Activated CD4-positive, CD25-positive, alpha-beta regulatory T cell treated with anti-CD3 and anti-CD28 coated beads, Interleukin-2, amount 50 U/mL, for 24 hours (primary cell): ENCODE measurements around the gene CD19.
A peak's percentile ranks its signal among the peaks of the same experiment; 100 is the strongest.
"Not testable (repeated sequence)": the region's sequence is repeated elsewhere in the genome, so short reads cannot be mapped to it uniquely, and the experiment has no call there.

Source experiments
- ATAC-seq, 2 donors: fragments of 150-1000 bp; cut with Tn5 transposase; one replicate each; pipeline ENCODE4 v1.10.0; 2021; ENCODE audit warnings: mild to moderate bottlenecking in 1 of 2, moderate library complexity in 1 of 2

CD19 gene

GRCh38 chr16:28931801-28932225, at the start of gene CD19:
Gene CD19 (plus strand): TSS chr16:28931971. CDS start chr16:28932001, 30 bp downstream.
- no peak for ATAC-seq

GRCh38 chr16:28882551-28883160, 49.1 kb upstream of the CD19 start:
- ATAC-seq, result no peak

GRCh38 chr16:28883221-28883996, 48.4 kb upstream of the CD19 start:
- no peak for ATAC-seq

DNA sequence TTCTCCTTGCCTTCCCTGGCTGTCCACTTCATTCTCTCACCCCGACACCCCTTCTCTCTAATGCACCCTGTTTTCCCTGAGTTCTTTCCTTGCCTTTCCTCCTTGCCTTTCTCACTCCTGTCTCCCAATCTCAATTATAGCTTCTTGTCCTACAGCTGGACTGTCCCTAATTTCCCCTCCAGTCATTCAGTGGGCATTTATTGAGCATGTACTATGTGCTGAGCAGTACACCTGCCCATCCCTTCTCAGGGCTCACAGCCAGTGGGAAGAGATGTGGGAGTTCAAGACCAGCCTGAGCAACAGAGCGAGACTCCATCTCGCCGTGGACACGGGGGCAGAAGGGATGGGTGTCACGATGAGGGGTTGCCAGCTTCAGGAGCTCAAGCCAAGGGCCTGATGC, 47.7 kb upstream of the CD19 start:
- no peak for ATAC-seq

DNA sequence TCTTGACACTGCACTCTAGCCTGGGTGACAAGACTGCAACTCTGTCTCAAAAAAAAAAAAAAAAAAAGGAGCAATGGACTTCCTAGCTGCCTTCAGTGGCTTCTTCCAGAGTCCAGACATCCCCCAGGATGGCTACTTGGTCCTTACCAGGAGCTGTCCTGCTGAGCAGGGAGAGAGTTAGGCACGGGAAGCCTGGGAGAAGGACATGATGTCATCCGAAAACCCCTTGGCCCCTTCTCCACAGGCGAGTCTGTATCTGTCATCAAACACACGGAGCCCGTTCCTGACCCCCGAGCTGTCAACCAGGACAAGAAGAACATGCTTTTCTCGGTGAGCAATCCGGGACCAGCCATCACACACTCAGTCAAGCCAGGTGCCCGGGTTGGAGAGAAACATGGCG, 44.8 kb upstream of the CD19 start:
- ATAC-seq, result no peak

DNA sequence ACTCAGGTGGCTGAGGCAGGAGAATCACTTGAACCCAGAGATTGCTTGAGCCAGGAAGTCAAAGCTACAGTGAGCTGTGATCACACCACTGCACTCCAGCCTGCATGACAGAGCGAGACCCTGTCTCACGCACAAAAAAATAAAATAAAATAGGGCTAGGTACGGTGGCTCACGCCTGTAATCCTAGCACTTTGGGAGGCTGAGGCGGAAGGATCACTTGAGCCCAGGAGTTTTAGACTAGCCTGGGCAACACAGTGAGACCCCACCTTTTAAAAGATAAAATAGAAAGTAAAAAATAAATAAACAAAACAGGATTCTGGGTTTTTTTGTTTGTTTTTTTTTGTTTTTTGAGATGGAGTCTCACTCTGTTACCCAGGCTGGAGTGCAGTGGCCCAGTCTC, 41.4 kb upstream of the CD19 start:
- not testable (repeated sequence) for ATAC-seq

- no peak for ATAC-seq
Measured at GRCh38 chr16:28891964-28892890, 39.5 kb upstream of the CD19 start.

GRCh38 chr16:28893291-28893690, 38.5 kb upstream of the CD19 start:
- ATAC-seq, result no peak

- ATAC-seq, result no peak
Measured at GRCh38 chr16:28895609-28896008, 36.2 kb upstream of the CD19 start.

- ATAC-seq, result no peak
Measured at GRCh38 chr16:28897826-28898225, 33.9 kb upstream of the CD19 start.

DNA sequence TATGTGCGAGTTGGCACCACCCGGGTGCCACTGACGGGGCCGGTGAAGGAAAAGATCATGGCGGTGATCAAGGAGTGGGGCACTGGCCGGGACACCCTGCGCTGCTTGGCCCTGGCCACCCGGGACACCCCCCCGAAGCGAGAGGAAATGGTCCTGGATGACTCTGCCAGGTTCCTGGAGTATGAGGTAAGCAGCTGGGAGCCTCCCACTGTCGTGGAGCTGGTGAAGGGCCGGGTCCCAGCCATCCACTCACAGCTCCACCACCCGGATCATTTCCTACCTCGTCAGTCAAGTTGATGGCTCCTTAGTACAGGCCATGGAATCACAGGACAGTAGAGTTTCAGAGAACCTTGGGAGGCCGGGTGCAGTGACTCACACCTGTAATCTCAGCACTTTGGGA, 33.5 kb upstream of the CD19 start:
- no peak for ATAC-seq

GRCh38 chr16:28898942-28899341, 32.8 kb upstream of the CD19 start:
- no peak for ATAC-seq

GRCh38 chr16:28899882-28900590, 31.7 kb upstream of the CD19 start:
- no peak for ATAC-seq

- ATAC-seq, result no peak
Measured at GRCh38 chr16:28900601-28901000, 31.2 kb upstream of the CD19 start.

- ATAC-seq, result no peak
Measured at GRCh38 chr16:28901862-28902261, 29.9 kb upstream of the CD19 start.

DNA sequence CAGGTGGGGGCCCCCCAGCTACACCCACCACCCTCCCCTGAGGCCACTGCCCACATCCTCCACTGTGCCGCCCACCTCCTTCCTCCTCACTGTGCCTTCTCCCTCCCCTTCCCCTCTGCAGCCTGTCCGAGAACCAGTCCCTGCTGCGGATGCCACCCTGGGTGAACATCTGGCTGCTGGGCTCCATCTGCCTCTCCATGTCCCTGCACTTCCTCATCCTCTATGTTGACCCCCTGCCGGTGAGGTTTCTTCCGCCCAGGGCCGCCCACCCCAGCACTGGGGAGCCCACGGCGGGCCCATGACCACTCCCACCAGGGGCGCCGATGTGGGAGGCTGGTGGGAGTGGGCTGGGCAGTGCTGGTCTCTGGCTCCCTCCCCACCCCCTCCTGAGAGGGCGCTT, 28.9 kb upstream of the CD19 start:
- ATAC-seq, result peak in 1 of 2 donors; percentile 13

DNA sequence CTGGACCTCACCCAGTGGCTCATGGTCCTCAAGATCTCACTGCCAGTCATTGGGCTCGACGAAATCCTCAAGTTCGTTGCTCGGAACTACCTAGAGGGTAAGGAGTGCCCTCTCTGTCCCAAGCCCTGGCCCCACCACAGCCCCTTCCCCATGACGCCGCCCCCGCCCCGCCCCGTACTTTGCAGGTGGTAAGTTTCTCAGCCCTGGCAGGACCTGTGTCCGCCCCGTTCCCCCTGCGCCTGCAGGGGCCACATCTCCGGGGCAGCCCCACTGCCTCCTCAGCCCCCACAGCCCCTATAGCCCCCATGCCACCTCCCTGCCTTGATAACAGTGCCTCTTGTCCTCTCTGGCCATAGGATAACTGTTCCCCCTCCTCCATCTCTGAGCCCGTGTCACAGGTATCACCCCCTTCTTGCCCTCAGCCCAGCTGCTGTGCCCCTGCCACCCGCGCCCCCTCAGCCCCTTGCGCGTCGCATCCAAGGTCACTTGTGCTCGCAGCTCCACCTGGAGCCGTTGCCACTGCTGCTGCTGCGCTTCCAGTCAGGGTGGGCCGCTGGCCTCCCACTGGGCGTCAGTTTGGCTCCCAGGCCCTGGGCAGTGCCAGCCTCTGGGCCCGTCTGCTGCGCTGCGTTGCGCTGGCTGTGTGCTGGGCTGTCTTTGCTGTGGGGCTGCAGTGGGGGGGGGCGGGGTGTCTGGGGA, 28.3 kb upstream of the CD19 start:
- no peak for ATAC-seq

DNA sequence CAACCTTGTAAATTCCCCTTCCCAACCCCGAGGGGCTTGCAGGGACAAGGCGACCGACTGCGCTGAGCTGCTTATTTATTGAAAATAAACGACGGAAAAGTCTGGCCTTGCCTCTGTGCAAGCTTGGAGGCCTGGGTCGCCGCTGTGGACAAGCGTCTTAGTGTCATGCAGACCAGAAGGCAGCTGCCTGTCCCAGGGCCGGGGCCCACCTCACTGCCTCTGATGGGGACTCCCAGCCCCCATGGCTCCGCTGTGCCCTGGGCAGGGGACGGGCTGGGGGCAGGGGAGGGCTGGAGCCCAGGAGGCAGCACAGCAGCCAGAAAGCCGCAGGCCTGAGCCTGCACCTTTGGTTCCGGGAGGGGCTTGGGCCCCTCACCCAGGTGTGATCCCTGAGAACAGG, 27.4 kb upstream of the CD19 start:
- ATAC-seq, result no peak

- ATAC-seq, result no peak
Measured at GRCh38 chr16:28904828-28905227, 26.9 kb upstream of the CD19 start.

- ATAC-seq, result no peak
Measured at GRCh38 chr16:28905229-28905754, 26.5 kb upstream of the CD19 start.

DNA sequence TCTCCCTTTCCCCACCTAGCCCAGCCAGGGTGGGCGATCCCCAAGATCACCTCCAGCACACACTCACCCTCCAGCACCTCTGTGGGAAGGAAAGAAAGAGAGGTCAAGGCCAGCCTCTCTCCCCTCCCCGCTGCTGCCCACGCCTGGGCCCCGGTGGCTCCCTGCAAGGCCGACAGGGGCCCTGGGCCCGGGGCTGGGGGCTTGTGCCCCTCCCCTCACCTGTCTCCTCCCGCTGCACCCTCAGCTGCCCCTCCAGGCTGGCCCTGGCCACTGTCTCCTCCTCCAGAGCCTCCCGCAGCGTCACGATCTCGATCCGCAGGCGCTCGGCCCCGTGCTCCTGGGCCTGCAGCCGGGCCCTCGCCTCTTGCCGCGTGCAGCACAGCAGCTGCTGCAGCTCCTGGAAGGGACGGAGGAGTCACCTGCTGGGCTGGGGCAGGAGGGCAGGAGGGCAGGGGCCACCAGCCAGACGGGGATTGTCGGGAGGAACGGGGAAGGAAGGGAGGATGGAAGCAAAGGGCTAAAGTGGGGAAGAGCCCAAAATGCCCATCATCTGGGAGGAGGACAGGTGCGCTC, 25.9 kb upstream of the CD19 start:
- no peak for ATAC-seq
